HG03280 (cell line): ENCODE results near the gene HNRNPL.
"Not testable (repeated sequence)": the region's sequence is repeated elsewhere in the genome, so short reads cannot be mapped to it uniquely, and the experiment has no call there.

Experiments used
- ATAC-seq: cut with Tn5 transposase; IDR thresholded peaks from one replicate; pipeline ENCODE4 v1.9.1; 2021; ENCODE audit warnings: mild to moderate bottlenecking, moderate library complexity; ENCODE audit not compliant: unreplicated experiment

The HNRNPL gene

GRCh38 chr19:38831142-38831605, 18.6 kb downstream of the HNRNPL start:
- ATAC-seq = peak; percentile 43

DNA sequence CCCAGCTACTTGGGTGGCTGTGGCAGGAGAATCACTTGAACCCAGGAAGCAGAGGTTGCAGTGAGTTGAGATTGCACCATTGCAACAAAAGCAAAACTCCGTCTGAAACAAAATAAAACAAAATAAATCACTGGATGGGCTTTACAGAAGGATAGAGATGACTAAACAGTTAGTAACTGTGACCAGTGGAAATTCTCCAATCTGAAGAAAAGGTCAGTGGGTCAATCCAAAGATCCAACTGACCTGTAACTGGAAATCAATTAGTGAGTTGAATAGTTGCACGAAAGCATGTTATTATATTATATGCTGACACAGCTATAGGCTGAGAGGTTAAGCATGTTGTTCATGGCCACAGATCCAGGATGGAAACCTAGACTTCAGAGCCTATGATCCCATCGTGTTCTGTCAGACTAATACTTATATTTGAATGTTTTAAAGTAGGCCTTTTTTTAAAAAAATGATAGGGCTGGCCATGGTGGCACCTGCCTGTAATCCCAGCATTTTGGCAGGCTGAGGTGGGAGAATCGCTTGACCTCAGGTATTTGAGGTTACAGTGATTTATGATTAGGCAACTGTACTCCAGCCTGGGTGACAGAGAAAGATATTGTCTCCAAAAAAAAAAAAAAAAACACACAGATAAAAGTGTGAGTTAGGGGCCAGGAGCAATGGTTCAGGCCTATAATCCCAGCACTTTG, 19.6 kb downstream of the HNRNPL start:
- no peak for ATAC-seq

GRCh38 chr19:38829203-38829602, 20.6 kb downstream of the HNRNPL start:
- not testable (repeated sequence) for ATAC-seq

- no peak for ATAC-seq
These were observed 22.8 kb downstream of the HNRNPL start for GRCh38 chr19:38826856-38827551.

GRCh38 chr19:38825936-38826335, 23.9 kb downstream of the HNRNPL start:
- not testable (repeated sequence) for ATAC-seq

DNA sequence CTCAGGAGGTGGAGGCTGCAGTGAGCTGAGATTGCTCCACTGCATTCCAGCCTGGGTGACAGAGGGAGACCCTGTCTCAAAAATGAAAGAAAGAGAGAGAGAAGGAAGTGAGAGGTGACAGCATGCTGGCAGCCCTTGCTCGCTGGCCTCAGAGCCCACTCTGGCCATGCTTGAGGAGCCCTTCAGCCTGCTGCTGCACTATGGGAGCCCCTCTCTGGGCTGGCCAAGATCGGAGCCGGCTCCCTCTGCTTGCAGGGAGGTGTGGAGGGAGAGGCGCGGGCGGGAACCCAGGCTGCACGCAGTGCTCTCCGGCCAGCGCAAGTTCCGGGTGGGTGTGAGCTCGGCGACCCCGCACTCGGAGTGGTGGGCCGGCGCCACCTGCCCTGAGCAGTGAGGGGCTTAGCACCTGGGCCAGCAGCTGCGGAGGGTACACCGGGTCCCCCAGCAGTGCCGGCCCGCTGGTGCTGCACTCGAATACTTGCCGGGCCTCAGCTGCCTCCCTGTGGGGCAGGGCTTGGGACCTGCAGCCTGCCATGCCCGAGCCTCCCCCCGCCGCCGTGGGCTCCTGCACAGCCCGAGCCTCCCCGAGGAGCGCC, 28.5 kb downstream of the HNRNPL start:
- not testable (repeated sequence) for ATAC-seq

- no peak for ATAC-seq
These were observed 30.4 kb downstream of the HNRNPL start for GRCh38 chr19:38819231-38819920.

GRCh38 chr19:38817081-38817480, 32.7 kb downstream of the HNRNPL start:
- no peak for ATAC-seq

DNA sequence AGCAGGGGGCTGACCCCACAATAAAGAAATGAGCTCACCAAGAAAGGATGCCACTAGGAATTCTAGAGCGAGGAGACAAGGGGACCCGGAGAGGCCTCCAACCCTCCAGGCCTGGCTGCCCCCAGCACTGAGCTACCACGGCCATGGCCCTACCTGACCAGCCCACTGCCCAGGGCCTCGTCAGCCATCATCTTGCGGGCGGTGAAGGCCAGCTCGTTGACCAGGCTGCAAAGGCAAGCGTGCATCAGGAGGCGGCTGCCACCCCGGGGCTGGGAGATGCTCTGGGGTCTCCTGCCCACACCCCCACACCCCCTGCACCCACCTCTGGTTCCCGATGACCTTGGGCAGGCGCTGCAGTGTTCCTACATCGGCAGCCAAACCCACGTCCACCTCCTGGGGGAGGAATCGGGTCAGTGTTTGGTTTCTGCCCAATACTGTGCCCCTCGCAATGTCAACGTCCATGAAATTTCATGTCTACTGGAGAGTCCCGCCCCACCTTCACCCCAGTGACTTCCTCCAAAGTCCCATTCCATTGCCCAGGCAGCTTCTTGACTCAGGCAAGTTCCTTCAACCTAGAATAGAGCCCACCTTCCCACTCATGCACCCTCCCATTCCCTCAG, 33.5 kb downstream of the HNRNPL start:
- no peak for ATAC-seq

GRCh38 chr19:38815059-38816001, 34.5 kb downstream of the HNRNPL start:
- no peak for ATAC-seq

- ATAC-seq = not testable (repeated sequence)
These were observed 35.9 kb downstream of the HNRNPL start for GRCh38 chr19:38813932-38814331.

DNA sequence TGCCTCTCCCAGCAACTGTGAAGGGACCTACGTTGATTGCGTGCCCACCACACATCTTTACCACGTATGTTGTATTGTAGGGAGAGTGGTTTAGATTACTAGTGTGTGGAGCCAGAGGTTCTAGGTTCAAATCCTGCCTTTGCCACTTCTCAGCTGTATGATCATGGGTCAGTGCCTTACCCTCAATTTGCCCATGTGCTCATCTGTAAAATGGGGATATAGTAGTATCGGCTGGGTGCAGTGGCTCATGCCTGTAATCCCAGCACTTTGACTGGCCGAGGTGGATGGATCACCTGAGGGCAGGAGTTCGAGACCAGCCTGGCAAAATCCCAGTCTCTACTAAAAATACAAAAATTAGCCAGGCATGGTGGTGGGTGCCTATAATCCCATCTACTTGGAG, 36.5 kb downstream of the HNRNPL start:
- no peak for ATAC-seq

DNA sequence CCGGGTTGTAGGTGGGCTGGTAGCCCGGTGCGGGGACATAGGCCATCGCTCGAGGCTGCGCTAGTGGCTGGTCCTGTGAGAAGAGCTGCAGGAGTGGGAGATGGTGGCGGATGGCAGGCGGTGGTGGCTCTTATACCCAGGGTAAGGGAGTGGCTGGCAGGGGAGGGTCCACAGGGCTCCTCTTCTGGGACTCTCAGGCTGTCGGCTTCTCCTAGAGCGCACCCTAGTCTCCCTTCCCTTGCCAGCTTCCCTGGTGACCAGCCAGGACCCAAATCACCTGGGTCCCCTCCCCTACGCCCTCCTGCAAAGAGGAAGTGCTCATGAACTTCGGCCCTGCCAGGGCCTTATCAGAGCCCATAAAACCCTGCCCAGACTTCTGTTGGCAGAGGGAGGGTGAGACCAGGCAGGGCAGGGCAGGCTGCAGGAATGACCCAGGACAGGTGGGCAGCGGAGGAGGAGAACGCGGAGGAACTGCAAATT, 36.9 kb downstream of the HNRNPL start, which contains the start of gene LGALS4:
TSS of gene LGALS4 (minus strand) at position 105 of the 480 bp plus-strand sequence. CDS start at position 46, 59 bp downstream.
- no peak for ATAC-seq

- ATAC-seq = no peak
These were observed 37.6 kb downstream of the HNRNPL start for GRCh38 chr19:38812009-38812840.

DNA sequence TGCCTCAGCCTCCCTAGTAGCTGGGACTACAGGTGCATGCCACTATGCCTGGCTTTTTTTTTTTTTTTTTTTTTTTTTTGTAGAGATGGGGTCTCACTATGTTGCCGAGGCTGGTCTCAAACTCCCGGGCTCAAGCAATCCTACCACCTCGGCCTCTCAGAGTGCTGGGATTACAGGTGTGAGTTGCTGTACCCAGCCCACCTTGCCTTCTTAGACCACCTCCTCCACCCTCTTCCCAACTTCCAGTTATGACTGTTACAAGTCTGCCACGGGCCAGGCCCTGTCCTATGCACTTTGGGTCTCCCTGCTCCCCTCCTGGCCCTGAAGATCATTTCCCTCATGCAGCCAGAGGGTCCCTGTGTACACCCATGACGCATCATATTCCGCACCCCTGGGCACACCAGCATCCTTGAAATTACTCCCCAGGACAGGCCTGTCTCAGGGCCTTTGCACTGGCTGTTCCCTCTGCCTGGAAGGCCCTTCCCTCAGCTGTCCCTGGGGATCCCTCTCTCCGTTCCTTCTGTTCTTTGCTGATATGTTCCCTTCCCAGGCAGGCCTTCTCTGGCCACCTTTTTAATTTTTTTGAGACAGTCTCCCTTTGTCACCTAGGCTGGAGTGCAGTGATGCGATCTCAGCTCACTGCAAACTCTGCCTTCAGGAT, 40.1 kb downstream of the HNRNPL start:
- no peak for ATAC-seq

GRCh38 chr19:38808741-38809140, 41.0 kb downstream of the HNRNPL start:
- no peak for ATAC-seq

- not testable (repeated sequence) for ATAC-seq
These were observed 42.2 kb downstream of the HNRNPL start for GRCh38 chr19:38807374-38808098.
